Subcutaneous adipose tissue (tissue), 4 donors: ENCODE measurements around the gene DZIP1L. TPM values are rescaled to one million over a fixed set of nuclear protein-coding genes. Genes with fewer than 3 reads are reported as not detected.

Source experiments
- CTCF ChIP-seq: fragments of 450-650 bp; IDR thresholded peaks from one replicate; pipeline ENCODE4 v1.5.1; 2016; ENCODE audit warnings: low read depth, mild to moderate bottlenecking, control low read depth, antibody characterized with exemption, moderate library complexity
- total RNA-seq, 4 donors: library from RNA; depleted of rRNA; stranded (reverse); fragments of >200 nt; gene quantifications; one replicate each; pipeline ENCODE4 v1.1.0, GENCODE V29; 2016

Gene DZIP1L
- total RNA-seq, 4 donors from 2014 or later: 11.9 to 33.3 (median 19.3) TPM

DNA sequence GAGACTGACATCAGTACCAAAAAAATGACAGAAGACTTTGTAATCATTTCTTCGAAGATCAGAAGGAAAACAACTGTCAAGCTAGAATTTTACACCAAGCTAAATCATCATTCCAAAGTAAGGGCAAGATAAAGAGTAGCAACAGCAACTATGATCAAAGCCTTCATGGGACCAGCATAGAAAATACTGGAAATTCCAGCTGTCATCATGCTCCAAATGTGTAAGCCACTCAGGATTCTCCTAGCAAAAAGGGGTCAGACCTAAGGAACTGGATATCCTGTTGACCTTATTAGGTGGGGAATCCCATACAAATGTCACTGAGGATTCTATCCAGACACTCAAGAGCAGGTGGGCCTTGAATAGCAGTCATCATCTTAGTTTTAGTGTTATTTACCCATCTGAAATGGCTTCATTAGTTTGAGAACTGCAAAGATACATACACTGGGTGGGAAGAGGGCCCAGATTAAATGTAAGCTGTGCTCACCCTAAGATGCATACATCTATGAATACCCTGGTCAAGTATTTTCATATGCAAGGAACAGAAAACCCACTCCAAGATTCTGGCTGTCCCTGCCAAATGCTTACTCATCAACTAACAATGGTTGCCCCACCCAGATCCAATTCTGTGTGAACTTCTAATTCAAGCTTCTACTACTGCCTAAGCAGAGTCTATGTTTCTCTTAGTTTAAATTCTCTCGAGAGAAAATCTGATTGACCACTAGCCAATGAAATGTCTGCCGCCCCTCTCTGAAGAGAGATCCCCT lies 72.0 kb downstream of the DZIP1L start:
- no peak for TF ChIP-seq CTCF

DNA sequence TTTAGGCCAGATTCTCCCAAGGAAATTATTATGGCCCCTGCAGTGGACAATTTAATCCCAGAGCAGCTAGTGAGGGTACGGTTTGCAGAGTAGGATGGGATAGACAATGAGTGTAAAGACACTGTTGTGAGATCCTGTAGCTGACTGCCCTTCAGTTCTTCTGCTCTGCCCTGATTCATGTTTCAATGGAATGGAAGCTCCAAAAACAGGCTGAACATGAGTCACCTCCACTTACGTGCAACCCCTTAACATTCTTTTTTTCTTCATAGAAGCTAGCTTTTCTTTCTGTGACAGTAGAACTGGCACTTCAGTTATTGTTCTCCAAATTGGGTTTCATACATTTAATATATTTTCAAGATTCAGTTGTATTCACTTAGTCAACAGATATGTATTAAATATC lies 73.4 kb downstream of the DZIP1L start:
- TF ChIP-seq CTCF: no peak

DNA sequence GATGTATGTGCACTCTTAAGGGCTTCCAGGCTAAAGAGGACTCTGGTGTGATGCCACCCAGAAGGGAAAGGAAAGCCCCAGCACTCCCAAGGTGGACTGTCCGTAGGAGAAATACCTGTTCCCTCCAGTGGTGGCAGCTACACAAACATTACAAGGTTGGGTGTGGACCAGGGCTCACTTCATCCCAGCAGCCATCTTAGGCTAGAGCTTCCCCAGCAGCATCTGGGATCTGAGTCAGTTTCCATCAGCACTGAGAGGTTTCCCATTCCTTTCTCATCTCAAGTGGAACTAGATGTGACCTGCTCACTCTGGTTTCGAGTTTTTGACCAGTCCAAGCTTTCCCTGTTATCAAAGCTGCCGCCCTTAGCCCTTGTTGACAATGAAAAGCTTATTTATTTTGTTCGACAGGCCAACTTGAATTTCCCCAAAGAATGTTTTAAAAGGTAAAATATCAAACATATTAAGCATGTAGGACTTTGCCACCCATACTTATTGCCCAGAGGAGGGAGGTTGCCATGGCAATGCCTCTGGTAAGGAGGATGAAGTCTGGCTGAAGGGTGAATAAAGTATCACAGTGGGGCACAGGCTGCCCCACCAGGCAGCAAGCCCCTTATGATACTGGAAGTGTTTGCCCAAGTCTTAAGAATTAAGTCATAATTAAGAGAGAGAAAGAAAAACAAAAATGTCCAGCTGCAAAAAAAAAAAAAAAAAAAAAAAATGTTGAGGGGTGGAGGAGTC lies 76.5 kb downstream of the DZIP1L start:
- no peak for TF ChIP-seq CTCF

- TF ChIP-seq CTCF: no peak
These were observed 78.8 kb downstream of the DZIP1L start for GRCh38 chr3:138036572-138036971.

DNA sequence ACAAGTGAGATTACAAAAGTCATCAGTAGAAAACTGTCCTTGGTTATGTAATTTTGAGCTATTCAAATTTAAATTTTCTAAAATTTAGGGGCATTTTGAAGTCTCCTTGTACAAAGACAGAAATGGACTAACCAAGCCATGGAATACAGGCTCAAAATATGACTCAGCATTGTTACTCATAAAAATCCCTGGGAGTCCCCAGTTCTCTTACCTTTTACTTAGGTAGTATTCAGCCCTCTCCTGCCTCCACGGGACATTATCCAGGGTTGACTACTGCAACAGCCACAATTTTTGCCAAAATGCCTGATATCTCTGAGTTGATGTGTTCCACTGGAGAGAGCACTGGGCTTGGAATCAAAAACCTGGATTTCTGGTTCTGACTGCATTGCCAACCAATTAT lies 80.5 kb downstream of the DZIP1L start:
- no peak for TF ChIP-seq CTCF

- TF ChIP-seq CTCF: no peak
These were observed 82.2 kb downstream of the DZIP1L start for GRCh38 chr3:138033202-138033691.

DNA sequence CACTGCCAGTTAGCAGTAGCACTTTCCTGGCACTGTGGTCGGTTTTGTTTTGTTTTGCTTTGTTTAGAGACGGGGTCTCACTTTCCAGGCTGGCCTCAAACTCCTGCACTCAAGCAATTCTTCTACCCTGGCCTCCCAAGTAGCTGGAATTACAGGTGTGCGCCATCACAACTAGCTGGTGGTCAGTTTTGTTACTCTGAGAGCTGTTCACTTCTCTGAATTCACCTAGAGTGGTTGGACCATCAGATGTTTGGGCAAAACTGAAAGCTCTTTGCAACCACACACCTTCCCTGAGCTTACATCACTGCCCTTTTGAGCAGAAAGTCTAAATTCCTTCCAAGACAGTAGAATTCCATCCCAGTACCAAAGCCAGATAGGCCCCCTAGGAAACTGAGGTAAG lies 82.8 kb downstream of the DZIP1L start:
- no peak for TF ChIP-seq CTCF
